Effector memory CD8-positive, alpha-beta T cell (primary cell): Measurements from ENCODE around the gene LGALS9B.
"Not testable (repeated sequence)": the region's sequence is repeated elsewhere in the genome, so short reads cannot be mapped to it uniquely, and the experiment has no call there.

Experiments used
- ATAC-seq: fragments of 150-1000 bp; cut with Tn5 transposase; replicated peaks from 2 replicates; pipeline ENCODE4 v1.10.0; 2021; ENCODE audit warnings: mild to moderate bottlenecking, moderate library complexity
- DNase-seq, 3 experiments: peaks; one replicate each; pipeline ENCODE4 v3.0.0; 2021
- H3K27ac Mint-ChIP-seq, 2 donors: one replicate each; pipeline ENCODE4 v1.8.0; 2022; ENCODE audit warnings: mild to moderate bottlenecking in 2 of 2, mixed read lengths in 2 of 2, moderate library complexity in 2 of 2
- H3K27me3 Mint-ChIP-seq, 2 donors: one replicate each; pipeline ENCODE4 v1.8.0; 2022; ENCODE audit warnings: mixed read lengths in 2 of 2
- H3K36me3 Mint-ChIP-seq: one replicate; pipeline ENCODE4 v1.8.0; 2022; ENCODE audit warnings: mild to moderate bottlenecking, moderate library complexity, mixed read lengths; ENCODE audit not compliant: insufficient read depth
- H3K4me1 Mint-ChIP-seq, 2 donors: one replicate each; pipeline ENCODE4 v1.8.0; 2022; ENCODE audit warnings: low read depth in 2 of 2, mixed read lengths in 2 of 2
- H3K4me3 Mint-ChIP-seq, 2 donors: one replicate each; pipeline ENCODE4 v1.8.0; 2022; ENCODE audit warnings: mild to moderate bottlenecking in 2 of 2, mixed read lengths in 2 of 2, moderate library complexity in 2 of 2
- H3K9me3 Mint-ChIP-seq, 2 donors: one replicate each; pipeline ENCODE4 v1.8.0; 2022; ENCODE audit warnings: mixed read lengths in 2 of 2
- total RNA-seq, 9 experiments: gene quantifications; one replicate each; lab custom pipeline; 2026; lab: John Stamatoyannopoulos, UW

Gene LGALS9B
- total RNA-seq, result 0 to 0.06 (median 0) reads per million in 9 experiments

- DNase-seq, H3K36me3 Mint-ChIP-seq, H3K27me3 Mint-ChIP-seq, H3K4me1 Mint-ChIP-seq, H3K9me3 Mint-ChIP-seq: not testable (repeated sequence)
- Mint-ChIP-seq H3K4me3 (peak within 1 kb of the TSS; percentile 72 to 85), H3K27ac (peak within 1 kb of the TSS in 1 of 2 donors; percentile 90)
- peak; percentile 77 for ATAC-seq
Observed at GRCh38 chr17:20467447-20467846, at the start of gene LGALS9B. TSS of gene LGALS9B (minus strand) at chr17:20467539. CDS start at chr17:20467470, 69 bp downstream.

GRCh38 chr17:20516986-20517385, 49.6 kb upstream of the LGALS9B start:
- ATAC-seq, H3K27me3 Mint-ChIP-seq, H3K36me3 Mint-ChIP-seq, H3K4me1 Mint-ChIP-seq, H3K4me3 Mint-ChIP-seq, DNase-seq, H3K27ac Mint-ChIP-seq, H3K9me3 Mint-ChIP-seq: not testable (repeated sequence)

GRCh38 chr17:20515099-20515498, 47.8 kb upstream of the LGALS9B start:
- DNase-seq, H3K27ac Mint-ChIP-seq, H3K27me3 Mint-ChIP-seq, H3K4me1 Mint-ChIP-seq, H3K9me3 Mint-ChIP-seq, ATAC-seq, H3K36me3 Mint-ChIP-seq, H3K4me3 Mint-ChIP-seq: not testable (repeated sequence)

DNA sequence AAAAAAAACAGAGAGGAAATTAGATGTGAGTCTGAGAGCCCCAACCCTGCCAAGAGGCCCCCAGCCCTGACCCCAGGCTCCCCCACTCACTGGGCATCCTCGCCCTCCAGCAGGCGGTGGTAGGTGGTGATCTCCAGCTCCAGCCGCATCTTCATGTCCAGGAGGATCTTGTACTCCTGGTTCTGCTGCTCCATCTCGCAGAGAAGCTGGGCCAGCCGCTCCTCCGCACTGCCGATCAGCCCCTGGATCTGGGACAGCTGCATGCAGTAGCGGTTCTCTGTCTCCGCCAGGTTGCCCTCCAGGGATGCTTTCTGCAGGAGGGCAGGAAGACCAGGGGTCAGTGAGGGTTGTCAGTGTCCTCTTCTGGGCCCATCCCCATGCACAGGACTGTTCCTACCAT, 46.2 kb upstream of the LGALS9B start:
- H3K9me3 Mint-ChIP-seq, ATAC-seq, H3K4me3 Mint-ChIP-seq, H3K4me1 Mint-ChIP-seq, H3K27me3 Mint-ChIP-seq, H3K27ac Mint-ChIP-seq, H3K36me3 Mint-ChIP-seq, DNase-seq: not testable (repeated sequence)

DNA sequence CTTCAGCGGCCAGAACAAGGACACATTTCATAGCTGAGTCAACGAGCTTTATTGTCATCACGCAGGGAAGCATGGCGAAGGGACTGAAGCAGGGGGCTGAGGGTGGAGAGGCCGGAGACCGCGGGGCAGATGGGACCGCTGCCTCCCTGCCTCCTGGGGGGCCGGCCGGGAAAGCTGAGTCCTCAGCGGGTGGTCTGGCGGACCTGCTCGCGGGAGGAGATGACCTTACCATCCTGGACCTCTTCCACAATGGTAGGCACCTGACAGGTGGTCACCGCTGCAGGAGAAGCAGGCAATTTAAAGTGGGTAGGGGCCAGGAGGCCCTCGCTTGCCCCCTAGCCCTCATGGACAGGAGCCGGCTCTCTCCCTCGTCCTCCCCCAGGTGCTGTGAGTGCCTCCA, 45.0 kb upstream of the LGALS9B start:
- not testable (repeated sequence) for DNase-seq, H3K9me3 Mint-ChIP-seq, ATAC-seq, H3K36me3 Mint-ChIP-seq, H3K27ac Mint-ChIP-seq, H3K27me3 Mint-ChIP-seq, H3K4me1 Mint-ChIP-seq, H3K4me3 Mint-ChIP-seq

GRCh38 chr17:20511778-20512177, 44.4 kb upstream of the LGALS9B start:
- not testable (repeated sequence) for ATAC-seq, H3K4me3 Mint-ChIP-seq, H3K36me3 Mint-ChIP-seq, H3K4me1 Mint-ChIP-seq, H3K27ac Mint-ChIP-seq, DNase-seq, H3K9me3 Mint-ChIP-seq, H3K27me3 Mint-ChIP-seq

- not testable (repeated sequence) for H3K9me3 Mint-ChIP-seq, H3K36me3 Mint-ChIP-seq, H3K27ac Mint-ChIP-seq, H3K4me3 Mint-ChIP-seq, H3K27me3 Mint-ChIP-seq, DNase-seq, ATAC-seq, H3K4me1 Mint-ChIP-seq
Observed at GRCh38 chr17:20505333-20505732, 38.0 kb upstream of the LGALS9B start.

DNA sequence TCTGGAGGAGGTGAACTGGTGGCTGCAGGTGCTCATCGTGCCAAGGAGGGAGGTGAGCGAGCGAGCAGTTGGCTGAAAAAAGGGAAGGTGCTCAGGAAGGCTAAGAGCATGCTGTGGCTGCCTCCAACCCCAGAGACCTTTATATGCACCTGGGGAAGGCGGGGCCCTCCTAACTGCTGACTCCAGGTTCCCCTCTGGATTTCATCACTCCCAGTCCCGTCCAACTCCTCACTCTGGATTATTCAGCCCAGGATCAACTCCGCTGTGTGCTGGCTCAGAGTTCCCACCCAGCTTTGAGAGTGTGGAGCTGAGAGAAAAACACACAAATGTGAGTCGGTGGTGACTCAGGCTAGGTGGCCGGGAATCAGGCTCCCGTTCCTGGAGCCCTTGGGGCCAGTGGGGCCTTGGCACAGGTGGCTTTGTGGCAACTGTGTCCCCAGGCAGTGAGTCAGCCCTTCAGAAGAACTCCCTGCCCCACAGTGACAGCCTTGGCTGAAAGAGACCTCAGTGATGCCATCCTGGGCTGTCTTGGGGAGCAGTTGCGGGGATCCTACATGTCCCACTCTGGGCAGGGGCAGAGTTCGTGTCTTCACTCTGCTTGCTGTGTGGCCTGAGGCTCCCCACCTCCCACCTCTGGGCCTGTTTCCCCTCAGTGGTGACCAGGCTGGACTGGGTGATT, 37.2 kb upstream of the LGALS9B start:
- not testable (repeated sequence) for H3K9me3 Mint-ChIP-seq, ATAC-seq, H3K27ac Mint-ChIP-seq, H3K36me3 Mint-ChIP-seq, DNase-seq, H3K27me3 Mint-ChIP-seq, H3K4me1 Mint-ChIP-seq, H3K4me3 Mint-ChIP-seq

DNA sequence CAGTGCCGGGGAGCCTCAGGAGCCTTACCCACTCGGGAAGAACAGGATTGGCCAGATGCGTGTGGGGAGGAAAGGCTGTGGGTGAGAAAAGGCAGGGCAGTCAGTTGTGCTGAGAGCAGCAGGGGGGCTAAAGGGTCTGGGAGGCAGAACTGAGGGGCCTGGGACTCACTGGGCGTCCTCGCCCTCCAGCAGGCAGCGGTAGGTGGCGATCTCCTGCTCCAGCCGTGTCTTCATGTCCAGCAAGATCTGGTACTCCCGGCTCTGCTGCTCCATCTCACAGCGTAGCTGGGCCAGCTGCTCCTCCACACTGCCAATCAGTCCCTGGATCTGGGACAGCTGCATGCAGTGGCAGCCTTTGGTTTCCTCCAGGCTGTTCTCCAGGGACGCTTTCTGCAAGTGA, 34.6 kb upstream of the LGALS9B start:
- not testable (repeated sequence) for H3K4me1 Mint-ChIP-seq

DNA sequence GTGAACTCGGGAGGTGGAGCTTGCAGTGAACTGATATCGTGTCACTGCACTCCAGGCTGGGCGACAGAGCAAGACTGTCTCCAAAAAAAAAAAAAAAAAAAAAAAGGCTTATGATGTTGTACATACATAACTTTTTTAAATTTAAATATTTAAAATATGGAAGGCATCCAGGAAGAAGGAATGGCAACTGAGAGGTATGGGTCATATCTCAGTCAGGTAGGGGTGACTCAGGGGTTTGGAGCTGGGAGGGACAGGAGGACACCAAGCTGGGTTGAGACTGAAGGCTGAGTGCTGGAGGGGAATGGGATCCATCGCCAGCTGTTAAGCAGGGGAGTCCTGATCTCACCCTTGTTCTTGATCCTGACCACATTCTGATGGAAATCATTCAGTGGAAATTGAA, 33.0 kb upstream of the LGALS9B start:
- not testable (repeated sequence) for H3K4me3 Mint-ChIP-seq, ATAC-seq

More for the DNA sequence above, 34.6 kb upstream of the LGALS9B start:
- not testable (repeated sequence) for H3K9me3 Mint-ChIP-seq, H3K4me3 Mint-ChIP-seq, ATAC-seq, H3K36me3 Mint-ChIP-seq, H3K27me3 Mint-ChIP-seq, H3K27ac Mint-ChIP-seq, DNase-seq

GRCh38 chr17:20495420-20495819, 28.1 kb upstream of the LGALS9B start:
- H3K36me3 Mint-ChIP-seq, H3K4me1 Mint-ChIP-seq, H3K27ac Mint-ChIP-seq, ATAC-seq, H3K4me3 Mint-ChIP-seq, H3K27me3 Mint-ChIP-seq, DNase-seq, H3K9me3 Mint-ChIP-seq: not testable (repeated sequence)

More for the DNA sequence above, 33.0 kb upstream of the LGALS9B start:
- not testable (repeated sequence) for H3K27me3 Mint-ChIP-seq, H3K9me3 Mint-ChIP-seq, DNase-seq, H3K36me3 Mint-ChIP-seq, H3K27ac Mint-ChIP-seq, H3K4me1 Mint-ChIP-seq

DNA sequence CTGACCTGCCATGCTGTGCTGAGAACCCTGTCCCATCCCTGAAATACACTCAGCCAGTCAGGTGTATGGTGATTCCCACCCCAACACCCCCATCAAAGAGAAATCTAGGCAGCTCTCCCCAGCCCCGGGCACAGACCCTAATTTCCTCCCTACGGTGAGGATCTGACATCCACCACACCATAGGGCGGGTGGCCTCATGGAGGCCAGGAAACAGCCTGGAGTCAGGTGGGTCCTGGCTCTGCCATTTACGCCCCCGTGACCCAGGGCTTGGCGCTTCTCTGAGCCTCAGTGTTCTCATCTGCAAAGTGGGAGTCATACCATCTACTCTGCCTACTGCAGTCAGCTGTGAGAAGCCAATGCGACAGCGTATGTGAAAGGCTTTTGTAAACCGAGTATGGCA, 27.4 kb upstream of the LGALS9B start:
- H3K9me3 Mint-ChIP-seq, DNase-seq, ATAC-seq: not testable (repeated sequence)

DNA sequence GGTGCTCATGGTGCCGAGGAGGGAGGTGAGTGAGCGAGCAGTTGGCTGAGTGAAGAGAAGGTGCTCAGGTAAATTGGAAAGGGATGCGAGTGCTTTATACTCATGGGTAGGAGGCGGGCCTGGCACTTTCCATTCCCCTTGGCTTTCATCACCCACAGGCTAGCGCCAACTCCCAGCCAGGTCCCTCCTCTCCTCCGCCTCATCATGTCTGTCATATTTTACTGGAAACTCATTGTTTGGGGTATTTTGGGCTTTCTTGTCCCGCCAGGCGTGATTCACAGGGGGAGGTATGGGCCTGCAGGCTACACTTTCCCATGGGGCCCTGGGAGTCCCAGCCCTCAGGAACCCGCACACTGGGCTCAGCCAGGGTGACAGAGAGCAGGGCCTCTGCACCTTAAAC, 26.8 kb upstream of the LGALS9B start:
- H3K27me3 Mint-ChIP-seq, H3K4me3 Mint-ChIP-seq, H3K4me1 Mint-ChIP-seq, H3K36me3 Mint-ChIP-seq, DNase-seq, H3K9me3 Mint-ChIP-seq, H3K27ac Mint-ChIP-seq, ATAC-seq: not testable (repeated sequence)

More for the DNA sequence above, 27.4 kb upstream of the LGALS9B start:
- H3K4me1 Mint-ChIP-seq, H3K36me3 Mint-ChIP-seq, H3K4me3 Mint-ChIP-seq, H3K27me3 Mint-ChIP-seq, H3K27ac Mint-ChIP-seq: not testable (repeated sequence)

GRCh38 chr17:20492971-20493370, 25.6 kb upstream of the LGALS9B start:
- H3K27me3 Mint-ChIP-seq, H3K9me3 Mint-ChIP-seq, DNase-seq, H3K4me3 Mint-ChIP-seq, H3K27ac Mint-ChIP-seq, ATAC-seq, H3K4me1 Mint-ChIP-seq, H3K36me3 Mint-ChIP-seq: not testable (repeated sequence)
